ENCODE measurements around the gene LIPM. TPM values are rescaled to one million over a fixed set of nuclear protein-coding genes. Genes with fewer than 3 reads are reported as not detected.

Gene LIPM, protein sequence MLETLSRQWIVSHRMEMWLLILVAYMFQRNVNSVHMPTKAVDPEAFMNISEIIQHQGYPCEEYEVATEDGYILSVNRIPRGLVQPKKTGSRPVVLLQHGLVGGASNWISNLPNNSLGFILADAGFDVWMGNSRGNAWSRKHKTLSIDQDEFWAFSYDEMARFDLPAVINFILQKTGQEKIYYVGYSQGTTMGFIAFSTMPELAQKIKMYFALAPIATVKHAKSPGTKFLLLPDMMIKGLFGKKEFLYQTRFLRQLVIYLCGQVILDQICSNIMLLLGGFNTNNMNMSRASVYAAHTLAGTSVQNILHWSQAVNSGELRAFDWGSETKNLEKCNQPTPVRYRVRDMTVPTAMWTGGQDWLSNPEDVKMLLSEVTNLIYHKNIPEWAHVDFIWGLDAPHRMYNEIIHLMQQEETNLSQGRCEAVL
- polyA plus RNA-seq (2013, experiment 1 of 2): not detected
- polyA plus RNA-seq (2013, experiment 2 of 2): 0.08 TPM

DNA sequence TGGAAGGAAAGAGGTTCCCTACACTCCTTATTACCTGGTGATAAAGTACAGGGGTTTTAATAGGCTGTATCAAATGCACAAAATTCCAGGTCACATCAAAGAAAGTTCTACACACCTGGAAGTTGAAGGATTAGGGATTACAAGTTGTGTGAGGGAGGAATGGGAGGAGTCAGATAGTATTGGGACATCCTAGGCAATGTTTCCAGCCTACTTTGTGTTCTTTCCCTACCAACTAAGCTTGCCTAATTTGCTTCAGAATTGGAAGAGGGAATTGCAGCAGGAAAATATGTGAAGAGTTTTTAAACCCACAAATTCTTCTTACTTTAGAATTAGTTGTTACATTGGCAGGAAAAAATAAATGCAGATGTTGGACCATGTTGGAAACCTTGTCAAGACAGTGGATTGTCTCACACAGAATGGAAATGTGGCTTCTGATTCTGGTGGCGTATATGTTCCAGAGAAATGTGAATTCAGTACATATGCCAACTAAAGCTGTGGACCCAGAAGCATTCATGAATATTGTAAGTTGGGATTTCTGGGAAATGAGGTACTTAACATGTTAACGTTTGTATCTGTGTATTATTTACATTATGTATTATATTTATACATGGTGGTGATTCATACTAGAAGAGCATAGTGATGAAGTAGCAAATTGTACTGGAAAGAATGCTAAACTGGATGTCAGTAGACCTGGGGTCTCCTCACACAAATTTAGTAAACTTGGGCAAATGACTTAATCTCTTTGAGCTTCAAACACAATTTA is at the start of gene LIPM:
Gene LIPM, plus strand, starts transcription at position 208 of the 763 bp plus-strand sequence. Its CDS starts 167 bp downstream, at position 375.
- no peaks in the 10 kb centered on the region for H3K36me3 ChIP-seq (ENCODE audit: control insufficient read depth, insufficient read depth, low read length)
- WGBS (ENCODE audit: extremely low coverage, insufficient coverage, low lambda C conversion rate): no CpG with 5 or more reads among the region's 2 CpGs
- no peak within 1 kb of the TSS for H3K23ac ChIP-seq (ENCODE audit: low read length)
- H3K18ac ChIP-seq (ENCODE audit: low read length): no peak within 1 kb of the TSS
- H2BK15ac ChIP-seq (replicated peaks; ENCODE audit: low read depth): peak within 1 kb of the TSS; percentile 85
- no peak within 1 kb of the TSS for H3K56ac ChIP-seq (ENCODE audit: low read length)
- no peaks in the 10 kb centered on the region for H3K27me3 ChIP-seq (ENCODE audit: insufficient read depth, low read length, poor library complexity)
- H3K79me2 ChIP-seq (ENCODE audit: control insufficient read depth, insufficient read depth, low read length): no peaks in the 10 kb centered on the region
- no peak within 1 kb of the TSS for H4K8ac ChIP-seq (ENCODE audit: low read depth, low read length)
- no peak within 1 kb of the TSS for H2BK5ac ChIP-seq (ENCODE audit: low read length)
- H3K79me1 ChIP-seq (ENCODE audit: low read length): no peaks in the 10 kb centered on the region
- no peak within 1 kb of the TSS for H3K4me3 ChIP-seq (ENCODE audit: low read length)
- DNase-seq: no peak
- no peak within 1 kb of the TSS for H4K5ac ChIP-seq (ENCODE audit: low read length)
- H3K4ac ChIP-seq (ENCODE audit: low read depth, low read length): no peak within 1 kb of the TSS
- H2AK5ac ChIP-seq (ENCODE audit: low read length): no peak within 1 kb of the TSS
- no peak within 1 kb of the TSS for H3K27ac ChIP-seq (ENCODE audit: low read depth, low read length)
- H3K4me1 ChIP-seq (ENCODE audit: control insufficient read depth, low read depth, low read length): peaks cover 4% of the 10 kb centered on the region
- no peak within 1 kb of the TSS for H2BK120ac ChIP-seq (ENCODE audit: low read depth, low read length)
- no peak within 1 kb of the TSS for H3K4me2 ChIP-seq (ENCODE audit: low read length)
- no peak within 1 kb of the TSS for H3K9ac ChIP-seq (ENCODE audit: low read length)

DNA sequence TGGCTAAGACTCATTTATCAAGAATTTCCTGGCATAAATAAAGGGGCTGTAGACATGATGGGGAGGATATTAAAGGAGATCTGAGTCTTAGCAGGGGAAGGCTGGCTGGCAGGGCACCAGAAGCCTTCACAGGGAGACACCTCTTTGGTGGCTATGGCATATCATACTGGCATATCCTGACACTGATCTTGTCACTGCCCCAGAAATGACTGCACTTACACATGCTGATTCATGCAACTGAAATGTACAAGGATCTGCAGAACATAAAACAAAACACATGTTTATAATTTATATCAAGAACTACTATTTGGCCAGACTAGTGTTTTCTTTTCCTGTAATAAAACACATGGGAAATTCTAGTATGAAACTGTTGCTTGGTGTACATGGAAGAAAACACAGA is 48.2 kb upstream of the LIPM start:
- no peak overlapping the region for H2AK5ac ChIP-seq (ENCODE audit: low read length)
- no peak overlapping the region for H3K27ac ChIP-seq (ENCODE audit: low read depth, low read length)
- H3K4me2 ChIP-seq (ENCODE audit: low read length): no peak overlapping the region
- H3K27me3 ChIP-seq (ENCODE audit: insufficient read depth, low read length, poor library complexity): no peaks in the 10 kb centered on the region
- H3K79me2 ChIP-seq (ENCODE audit: control insufficient read depth, insufficient read depth, low read length): no peaks in the 10 kb centered on the region
- H3K79me1 ChIP-seq (ENCODE audit: low read length): no peaks in the 10 kb centered on the region
- H2BK15ac ChIP-seq (replicated peaks; ENCODE audit: low read depth): no peak overlapping the region
- H3K4me1 ChIP-seq (ENCODE audit: control insufficient read depth, low read depth, low read length): no peaks in the 10 kb centered on the region
- no peak overlapping the region for H3K56ac ChIP-seq (ENCODE audit: low read length)
- H4K8ac ChIP-seq (ENCODE audit: low read depth, low read length): no peak overlapping the region
- no peak overlapping the region for H4K5ac ChIP-seq (ENCODE audit: low read length)
- no peak overlapping the region for H3K9ac ChIP-seq (ENCODE audit: low read length)
- H3K4ac ChIP-seq (ENCODE audit: low read depth, low read length): no peak overlapping the region
- no peak for DNase-seq
- H2BK120ac ChIP-seq (ENCODE audit: low read depth, low read length): no peak overlapping the region
- no peak overlapping the region for H3K23ac ChIP-seq (ENCODE audit: low read length)
- H2BK5ac ChIP-seq (ENCODE audit: low read length): no peak overlapping the region
- no peaks in the 10 kb centered on the region for H3K36me3 ChIP-seq (ENCODE audit: control insufficient read depth, insufficient read depth, low read length)
- no peak overlapping the region for H3K18ac ChIP-seq (ENCODE audit: low read length)
- no peak overlapping the region for H3K4me3 ChIP-seq (ENCODE audit: low read length)

DNA sequence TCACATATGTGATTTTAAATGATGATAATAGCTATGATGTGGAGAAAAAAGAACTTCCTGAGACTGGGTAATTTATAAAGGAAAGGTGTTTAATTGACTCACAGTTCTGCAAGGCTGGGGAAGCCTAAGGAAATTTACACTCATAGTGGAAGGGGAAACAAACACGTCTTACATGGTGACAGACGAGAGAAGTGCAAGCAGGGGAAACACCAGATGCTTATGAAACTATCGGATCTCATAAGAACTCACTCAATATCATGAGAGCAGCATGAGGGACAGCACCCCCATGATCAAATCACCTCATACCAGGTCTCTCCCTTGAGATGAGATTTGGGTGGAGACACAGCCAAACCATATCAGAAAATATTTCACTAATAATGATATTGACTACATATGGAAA is 46.8 kb upstream of the LIPM start:
- H2BK120ac ChIP-seq (ENCODE audit: low read depth, low read length): no peak overlapping the region
- no peak overlapping the region for H2BK5ac ChIP-seq (ENCODE audit: low read length)
- no peak overlapping the region for H3K4me3 ChIP-seq (ENCODE audit: low read length)
- H2AK5ac ChIP-seq (ENCODE audit: low read length): no peak overlapping the region
- no peaks in the 10 kb centered on the region for H3K4me1 ChIP-seq (ENCODE audit: control insufficient read depth, low read depth, low read length)
- H2BK15ac ChIP-seq (replicated peaks; ENCODE audit: low read depth): no peak overlapping the region
- no peaks in the 10 kb centered on the region for H3K36me3 ChIP-seq (ENCODE audit: control insufficient read depth, insufficient read depth, low read length)
- no peak overlapping the region for H3K4me2 ChIP-seq (ENCODE audit: low read length)
- H3K18ac ChIP-seq (ENCODE audit: low read length): no peak overlapping the region
- H3K79me1 ChIP-seq (ENCODE audit: low read length): no peaks in the 10 kb centered on the region
- no peak overlapping the region for H4K5ac ChIP-seq (ENCODE audit: low read length)
- H3K27ac ChIP-seq (ENCODE audit: low read depth, low read length): no peak overlapping the region
- no peak overlapping the region for H3K4ac ChIP-seq (ENCODE audit: low read depth, low read length)
- H3K56ac ChIP-seq (ENCODE audit: low read length): no peak overlapping the region
- H3K27me3 ChIP-seq (ENCODE audit: insufficient read depth, low read length, poor library complexity): no peaks in the 10 kb centered on the region
- DNase-seq: no peak
- no peak overlapping the region for H4K8ac ChIP-seq (ENCODE audit: low read depth, low read length)
- no peak overlapping the region for H3K23ac ChIP-seq (ENCODE audit: low read length)
- no peaks in the 10 kb centered on the region for H3K79me2 ChIP-seq (ENCODE audit: control insufficient read depth, insufficient read depth, low read length)
- no CpG with 5 or more reads among the region's 3 CpGs for WGBS (ENCODE audit: extremely low coverage, insufficient coverage, low lambda C conversion rate)
- no peak overlapping the region for H3K9ac ChIP-seq (ENCODE audit: low read length)

DNA sequence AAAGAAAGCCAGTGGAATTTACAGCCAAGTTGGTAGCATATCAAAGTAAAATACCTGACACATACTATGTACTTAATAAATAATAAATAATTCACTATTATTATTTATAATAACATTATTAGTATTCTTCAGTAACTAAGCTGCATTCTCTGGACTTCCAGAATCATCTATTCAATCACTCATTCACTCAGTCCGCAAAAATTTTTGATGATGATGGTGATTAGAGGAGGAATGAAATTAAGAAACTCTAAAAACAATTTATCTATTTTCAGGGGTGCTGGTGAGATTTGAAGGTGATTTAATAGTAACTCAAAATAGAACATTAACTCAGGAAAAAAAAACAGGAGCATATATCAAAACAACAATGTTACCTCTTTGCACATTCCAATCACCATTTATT is 45.9 kb upstream of the LIPM start:
- H3K4ac ChIP-seq (ENCODE audit: low read depth, low read length): no peak overlapping the region
- no peaks in the 10 kb centered on the region for H3K27me3 ChIP-seq (ENCODE audit: insufficient read depth, low read length, poor library complexity)
- H3K4me3 ChIP-seq (ENCODE audit: low read length): no peak overlapping the region
- DNase-seq: no peak
- H3K79me1 ChIP-seq (ENCODE audit: low read length): no peaks in the 10 kb centered on the region
- no peak overlapping the region for H2BK5ac ChIP-seq (ENCODE audit: low read length)
- no peak overlapping the region for H2AK5ac ChIP-seq (ENCODE audit: low read length)
- no peak overlapping the region for H4K5ac ChIP-seq (ENCODE audit: low read length)
- H4K8ac ChIP-seq (ENCODE audit: low read depth, low read length): no peak overlapping the region
- no peak overlapping the region for H2BK120ac ChIP-seq (ENCODE audit: low read depth, low read length)
- H3K23ac ChIP-seq (ENCODE audit: low read length): no peak overlapping the region
- H3K4me1 ChIP-seq (ENCODE audit: control insufficient read depth, low read depth, low read length): no peaks in the 10 kb centered on the region
- no peak overlapping the region for H2BK15ac ChIP-seq (replicated peaks; ENCODE audit: low read depth)
- H3K27ac ChIP-seq (ENCODE audit: low read depth, low read length): no peak overlapping the region
- no peaks in the 10 kb centered on the region for H3K36me3 ChIP-seq (ENCODE audit: control insufficient read depth, insufficient read depth, low read length)
- no peak overlapping the region for H3K4me2 ChIP-seq (ENCODE audit: low read length)
- no peaks in the 10 kb centered on the region for H3K79me2 ChIP-seq (ENCODE audit: control insufficient read depth, insufficient read depth, low read length)
- no peak overlapping the region for H3K9ac ChIP-seq (ENCODE audit: low read length)
- no peak overlapping the region for H3K56ac ChIP-seq (ENCODE audit: low read length)
- H3K18ac ChIP-seq (ENCODE audit: low read length): no peak overlapping the region
- no CpG with 5 or more reads among the region's 1 CpG for WGBS (ENCODE audit: extremely low coverage, insufficient coverage, low lambda C conversion rate)

DNA sequence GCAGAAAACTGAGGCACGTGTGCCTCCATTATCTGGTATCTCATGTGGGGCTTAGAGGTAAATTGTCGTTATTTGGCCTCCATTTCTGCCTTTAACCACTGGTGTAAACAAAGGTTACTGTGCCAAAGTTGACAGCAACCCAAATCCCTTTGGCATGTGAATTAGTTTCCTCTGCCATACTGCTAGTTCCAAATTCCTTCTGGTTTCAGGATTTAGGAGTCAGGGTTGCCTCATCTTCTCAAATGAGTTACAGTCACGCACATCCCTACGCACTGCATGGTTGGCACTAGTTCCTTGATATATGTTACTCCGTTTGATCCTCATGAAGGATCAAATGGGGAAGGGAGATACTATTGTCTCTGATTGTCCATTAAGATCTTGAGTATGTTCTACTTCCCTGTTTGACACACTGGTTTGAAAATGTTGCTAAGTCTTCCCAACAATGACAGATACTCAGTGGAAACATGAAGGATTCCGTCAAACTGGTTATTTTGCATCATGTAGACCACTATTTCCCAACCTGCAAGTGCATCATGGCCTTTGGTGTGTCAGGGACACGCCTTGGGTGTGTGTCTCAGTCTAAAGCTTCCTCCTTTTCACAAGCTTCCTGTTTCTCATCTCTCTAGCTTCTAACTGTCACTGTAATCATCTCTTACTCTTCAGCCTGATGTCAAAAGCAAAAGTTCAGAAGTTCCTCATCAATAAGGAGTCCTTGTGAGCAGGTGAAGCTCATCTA is 43.0 kb upstream of the LIPM start, which contains the start of gene LIPN:
Gene LIPN, plus strand, starts transcription at position 655 of the 736 bp plus-strand sequence. CDS start 1,386 bp downstream, outside the sequence.
- no peak within 1 kb of the TSS for H3K23ac ChIP-seq (ENCODE audit: low read length)
- H2BK120ac ChIP-seq (ENCODE audit: low read depth, low read length): peak within 1 kb of the TSS; percentile 45
- H3K27me3 ChIP-seq (ENCODE audit: insufficient read depth, low read length, poor library complexity): no peaks in the 10 kb centered on the region
- no peaks in the 10 kb centered on the region for H3K79me2 ChIP-seq (ENCODE audit: control insufficient read depth, insufficient read depth, low read length)
- H3K18ac ChIP-seq (ENCODE audit: low read length): no peak within 1 kb of the TSS
- no peaks in the 10 kb centered on the region for H3K4me1 ChIP-seq (ENCODE audit: control insufficient read depth, low read depth, low read length)
- no peak within 1 kb of the TSS for H3K4ac ChIP-seq (ENCODE audit: low read depth, low read length)
- H3K27ac ChIP-seq (ENCODE audit: low read depth, low read length): no peak within 1 kb of the TSS
- no peak within 1 kb of the TSS for H2BK15ac ChIP-seq (replicated peaks; ENCODE audit: low read depth)
- no peak within 1 kb of the TSS for H2BK5ac ChIP-seq (ENCODE audit: low read length)
- H3K4me2 ChIP-seq (ENCODE audit: low read length): no peak within 1 kb of the TSS
- no peak within 1 kb of the TSS for H3K4me3 ChIP-seq (ENCODE audit: low read length)
- H3K9ac ChIP-seq (ENCODE audit: low read length): no peak within 1 kb of the TSS
- no peaks in the 10 kb centered on the region for H3K79me1 ChIP-seq (ENCODE audit: low read length)
- no peak within 1 kb of the TSS for H3K56ac ChIP-seq (ENCODE audit: low read length)
- no peak within 1 kb of the TSS for H4K8ac ChIP-seq (ENCODE audit: low read depth, low read length)
- no peak for DNase-seq
- H2AK5ac ChIP-seq (ENCODE audit: low read length): no peak within 1 kb of the TSS
- WGBS (ENCODE audit: extremely low coverage, insufficient coverage, low lambda C conversion rate): no CpG with 5 or more reads among the region's 7 CpGs
- H3K36me3 ChIP-seq (ENCODE audit: control insufficient read depth, insufficient read depth, low read length): no peaks in the 10 kb centered on the region
- H4K5ac ChIP-seq (ENCODE audit: low read length): no peak within 1 kb of the TSS
